GM19328 (cell line): ENCODE data around the gene PPP3CA.
"Not testable (repeated sequence)": the region's sequence is repeated elsewhere in the genome, so short reads cannot be mapped to it uniquely, and the experiment has no call there.

Source experiments
- ATAC-seq: cut with Tn5 transposase; IDR thresholded peaks from one replicate; pipeline ENCODE4 v1.9.1; 2021; ENCODE audit warnings: mild to moderate bottlenecking, moderate library complexity; ENCODE audit not compliant: unreplicated experiment

The PPP3CA gene

DNA sequence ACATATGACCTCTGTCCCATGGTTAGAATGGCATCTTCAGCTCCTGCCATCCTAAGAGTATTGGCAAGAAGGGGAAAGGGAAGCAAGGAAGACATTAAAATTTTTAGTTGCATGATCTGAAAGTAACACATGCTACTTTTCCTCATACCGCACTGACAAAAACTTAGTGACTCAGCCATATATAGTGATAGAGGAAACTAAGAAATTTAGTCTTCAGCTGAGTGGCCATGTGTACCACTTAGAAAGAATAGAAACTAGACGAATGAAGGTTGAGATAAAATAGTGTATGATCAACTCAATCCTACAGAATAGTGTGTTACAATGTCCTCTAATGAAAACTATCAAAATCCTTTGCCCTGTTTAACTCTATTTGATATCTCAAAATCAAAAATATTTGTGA lies 164.1 kb downstream of the PPP3CA start:
- ATAC-seq: no peak

DNA sequence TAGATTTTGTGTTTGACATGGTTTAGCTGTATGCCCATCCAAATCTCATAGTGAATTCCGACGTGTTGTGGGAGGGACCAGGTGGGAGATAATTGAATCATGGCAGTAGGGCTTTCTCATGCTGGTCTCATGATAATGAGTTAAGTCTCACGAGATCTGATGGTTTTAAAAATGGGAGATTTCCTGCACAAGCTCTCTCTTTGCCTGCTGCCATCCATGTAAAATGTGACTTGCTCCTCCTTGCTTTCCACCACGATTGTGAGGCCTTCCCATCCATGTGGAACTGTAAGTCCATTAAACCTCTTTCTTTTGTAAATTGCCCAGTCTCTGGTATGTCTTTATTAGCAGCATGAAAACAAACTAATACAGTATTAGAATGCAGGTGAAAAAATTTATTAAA lies 164.6 kb downstream of the PPP3CA start:
- ATAC-seq: not testable (repeated sequence)

DNA sequence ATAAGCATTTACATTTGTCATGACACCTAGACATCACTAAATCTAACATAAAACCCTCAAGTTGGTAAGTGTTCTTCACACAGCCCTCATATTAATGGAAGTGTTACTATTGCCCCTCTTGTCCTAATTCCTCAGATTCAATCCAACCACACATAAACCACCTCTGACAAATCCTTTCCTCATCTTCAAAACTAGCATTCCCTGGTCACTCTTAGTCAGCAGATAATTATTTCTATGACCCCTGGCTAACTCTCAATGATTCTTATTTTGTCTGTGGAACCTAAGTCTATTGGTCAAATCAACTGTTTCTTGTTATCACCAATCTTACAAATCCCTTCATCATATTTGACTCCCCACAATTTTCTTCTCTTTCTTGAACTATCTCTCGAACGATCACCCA lies 168.6 kb downstream of the PPP3CA start:
- ATAC-seq: no peak

DNA sequence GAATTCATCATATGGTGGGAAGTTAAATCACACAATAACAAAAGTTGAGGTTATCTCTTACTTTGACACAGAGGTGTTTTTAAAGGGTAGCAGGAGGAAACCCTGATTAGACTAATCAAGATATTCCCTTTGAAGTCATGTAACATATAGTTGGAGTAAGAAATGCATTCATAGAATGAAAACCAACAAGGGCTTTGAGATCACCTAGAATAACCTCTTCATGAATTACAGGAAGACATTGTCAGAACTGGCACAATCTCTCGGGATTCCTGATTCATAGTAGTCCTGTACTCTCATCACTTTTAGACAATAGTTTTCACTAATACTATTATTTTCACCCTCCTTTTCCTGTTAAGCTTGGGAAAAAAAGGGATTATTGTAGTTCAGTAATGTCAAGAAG lies 170.2 kb downstream of the PPP3CA start:
- no peak for ATAC-seq

DNA sequence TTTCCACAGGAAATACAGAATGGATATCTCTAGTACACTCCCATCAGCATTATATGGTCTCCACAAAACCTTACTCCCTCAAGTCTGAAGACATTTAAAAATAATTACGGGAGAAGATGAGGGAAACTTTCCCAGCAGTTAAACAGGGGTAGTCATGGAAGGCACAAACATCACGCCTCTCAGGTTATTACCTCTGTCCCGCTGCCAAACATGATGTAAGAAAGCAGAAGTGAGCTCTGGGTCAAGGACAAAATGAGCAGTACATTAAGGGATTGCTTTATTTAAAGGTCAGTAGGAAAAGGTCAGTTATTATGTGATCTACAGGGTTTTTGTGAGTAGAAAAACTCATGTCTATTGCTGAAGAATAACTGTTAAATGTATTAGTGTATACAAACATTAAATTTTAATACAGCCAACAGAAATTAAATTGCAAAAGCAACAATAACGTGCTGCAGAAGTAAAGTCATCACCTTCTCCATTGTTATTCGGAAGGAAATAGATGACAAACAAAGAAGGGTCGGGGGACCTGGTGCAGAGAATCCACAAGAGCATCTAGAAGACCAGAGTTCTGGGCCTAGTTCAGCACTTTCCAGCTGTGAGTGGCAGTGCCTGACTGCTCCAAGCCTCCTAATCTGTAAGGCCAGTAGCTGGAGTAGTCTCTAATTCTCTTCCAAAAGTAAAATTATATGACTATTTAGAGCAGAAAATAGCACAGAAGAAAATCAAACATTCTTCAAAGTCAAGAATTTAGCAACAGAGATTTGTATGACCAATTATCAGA lies 171.2 kb downstream of the PPP3CA start:
- ATAC-seq: no peak

DNA sequence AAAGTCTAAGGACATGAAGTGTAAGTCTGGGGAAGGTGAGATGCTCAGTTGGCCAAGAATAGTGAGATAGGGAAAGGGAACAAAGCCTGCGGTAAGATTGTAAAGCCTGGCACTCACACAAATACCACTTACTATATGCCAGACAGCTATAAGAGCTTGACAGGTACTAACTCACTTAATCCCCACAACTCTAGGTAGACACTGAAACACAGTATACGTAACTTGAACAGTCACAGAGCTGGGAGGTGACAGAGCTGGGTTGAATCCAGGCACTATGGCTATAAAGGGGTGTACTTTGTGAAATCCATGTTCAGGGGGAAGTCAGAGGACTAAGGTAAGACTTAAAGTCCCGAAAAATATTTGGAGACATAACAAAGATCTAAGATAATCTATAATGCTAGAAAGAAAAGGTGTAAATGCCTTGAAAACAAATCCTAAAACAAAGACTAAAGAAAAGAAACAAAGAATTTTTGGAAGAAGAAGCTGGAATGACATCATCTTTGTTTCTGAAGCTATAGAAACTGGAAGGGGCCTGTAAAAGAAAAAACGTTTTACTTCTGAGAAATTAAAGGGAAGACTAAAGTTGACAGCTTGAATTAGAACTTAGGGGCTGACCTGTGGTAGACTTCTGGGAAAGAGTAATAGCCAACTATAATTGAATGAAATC lies 172.5 kb downstream of the PPP3CA start:
- no peak for ATAC-seq

DNA sequence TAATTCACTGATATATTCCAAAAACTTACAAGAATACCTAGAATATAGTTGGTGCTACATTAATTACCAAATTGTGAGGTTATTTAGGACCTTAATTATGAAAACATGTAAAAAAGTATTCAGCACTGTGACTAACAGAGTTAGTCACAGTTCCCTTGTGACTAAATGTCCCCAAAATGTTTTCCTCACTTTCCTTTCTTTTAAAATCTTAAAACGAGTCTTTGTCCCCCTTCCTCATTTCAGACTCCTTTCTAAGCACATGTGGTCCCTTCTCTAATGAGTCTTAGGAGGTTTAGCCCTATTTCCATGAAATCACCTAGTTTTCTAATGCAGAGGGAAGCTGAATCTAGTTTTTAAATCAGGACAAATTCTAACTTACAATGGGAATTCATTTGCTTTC lies 175.0 kb downstream of the PPP3CA start:
- ATAC-seq: no peak

DNA sequence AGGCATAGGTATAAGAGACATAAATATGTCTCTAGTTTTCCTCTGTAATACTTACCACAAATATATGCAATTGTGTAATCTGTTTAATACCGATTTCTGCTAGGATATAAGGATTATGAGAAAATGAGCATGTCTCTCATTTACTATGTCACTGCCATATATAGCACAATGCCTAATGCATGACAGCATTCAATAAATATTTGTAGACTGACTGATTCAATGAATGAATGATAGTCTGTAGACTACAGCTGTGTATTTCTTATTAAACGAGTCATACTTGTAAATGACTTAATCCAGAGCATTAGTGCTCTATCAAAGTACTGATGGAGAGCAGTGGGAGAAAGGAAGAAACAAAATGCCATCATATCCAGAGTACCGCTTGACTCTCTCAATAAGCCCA lies 175.6 kb downstream of the PPP3CA start:
- ATAC-seq: no peak

DNA sequence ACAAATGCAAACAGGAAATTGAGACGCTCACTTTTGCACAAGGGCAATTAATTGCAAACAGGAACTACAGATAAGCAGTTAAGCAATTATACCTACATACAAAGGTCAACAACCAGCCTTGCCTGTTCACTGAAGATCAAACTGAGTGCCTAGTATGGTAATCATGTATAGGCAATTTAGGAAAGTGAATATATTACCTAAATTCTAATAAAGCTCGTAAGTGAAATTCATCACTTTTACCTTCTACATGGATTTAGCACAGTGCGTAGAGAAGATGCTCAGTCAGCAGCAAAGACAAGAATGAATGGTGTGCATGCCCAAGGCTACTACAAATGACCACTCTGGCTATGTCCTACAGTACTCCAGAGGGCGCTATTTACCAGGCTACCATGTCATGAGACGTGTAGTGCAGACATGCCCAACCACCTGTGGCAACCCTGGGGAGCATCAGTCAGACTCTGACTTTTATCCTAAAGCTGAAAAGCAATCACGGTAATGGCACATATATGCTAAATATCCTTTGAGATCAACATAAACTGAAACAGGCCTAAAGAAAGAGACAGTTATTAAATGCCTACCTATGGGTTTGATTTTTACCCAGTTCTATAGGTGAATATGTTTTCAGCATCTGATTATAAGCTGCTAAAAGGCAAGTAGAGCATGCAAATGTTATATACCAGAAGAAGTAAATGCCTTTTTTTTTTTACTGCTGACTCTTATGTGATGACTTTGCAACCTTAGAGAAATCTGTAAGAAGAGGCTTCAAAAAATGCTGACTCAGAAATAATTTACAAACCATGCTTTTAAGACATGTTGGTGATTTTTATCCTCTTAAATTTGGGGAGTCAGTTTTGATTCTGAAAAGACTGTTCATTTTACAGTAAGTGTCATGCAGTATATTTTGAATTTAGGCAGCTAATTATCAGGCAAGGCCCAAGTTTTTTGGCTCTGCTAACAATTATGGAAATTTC lies 178.0 kb downstream of the PPP3CA start:
- ATAC-seq: peak; percentile 98

DNA sequence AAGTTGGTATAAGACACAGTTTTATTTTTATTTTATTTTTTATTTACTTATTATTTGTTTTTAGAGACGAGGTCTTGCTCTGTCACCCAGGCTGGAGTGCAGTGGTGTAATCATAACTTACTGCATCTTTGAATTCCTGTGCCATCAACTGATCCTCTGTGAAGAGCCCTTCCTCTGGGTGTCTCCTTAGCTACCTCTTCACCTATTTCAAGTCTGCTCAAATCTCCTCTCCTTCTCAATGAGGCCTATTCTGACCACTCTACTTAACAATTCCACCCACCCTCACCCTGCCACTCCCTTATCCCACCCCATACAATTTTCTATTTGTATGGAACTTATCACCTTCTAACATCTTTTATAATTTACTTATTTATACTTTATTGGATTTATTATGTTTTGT lies 183.4 kb downstream of the PPP3CA start:
- no peak for ATAC-seq

DNA sequence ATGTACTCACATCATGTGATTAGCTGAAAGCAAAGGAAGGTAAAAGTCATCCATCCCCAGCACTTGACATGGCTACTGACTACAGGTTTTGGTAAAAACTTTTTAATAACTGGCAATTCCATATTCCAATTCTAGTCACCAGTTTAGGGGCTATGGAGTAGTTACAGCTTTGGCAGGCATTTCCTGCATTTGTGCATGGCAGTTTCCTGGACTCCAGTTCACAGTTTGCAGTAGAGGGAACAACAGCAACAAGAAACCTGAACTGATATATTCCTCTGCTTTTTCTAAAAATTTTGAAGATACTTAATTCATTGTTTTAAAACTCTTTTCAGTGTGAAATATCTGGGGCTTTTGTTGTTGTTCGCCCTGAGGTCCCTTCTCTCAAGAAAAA lies 184.3 kb downstream of the PPP3CA start:
- ATAC-seq: no peak

DNA sequence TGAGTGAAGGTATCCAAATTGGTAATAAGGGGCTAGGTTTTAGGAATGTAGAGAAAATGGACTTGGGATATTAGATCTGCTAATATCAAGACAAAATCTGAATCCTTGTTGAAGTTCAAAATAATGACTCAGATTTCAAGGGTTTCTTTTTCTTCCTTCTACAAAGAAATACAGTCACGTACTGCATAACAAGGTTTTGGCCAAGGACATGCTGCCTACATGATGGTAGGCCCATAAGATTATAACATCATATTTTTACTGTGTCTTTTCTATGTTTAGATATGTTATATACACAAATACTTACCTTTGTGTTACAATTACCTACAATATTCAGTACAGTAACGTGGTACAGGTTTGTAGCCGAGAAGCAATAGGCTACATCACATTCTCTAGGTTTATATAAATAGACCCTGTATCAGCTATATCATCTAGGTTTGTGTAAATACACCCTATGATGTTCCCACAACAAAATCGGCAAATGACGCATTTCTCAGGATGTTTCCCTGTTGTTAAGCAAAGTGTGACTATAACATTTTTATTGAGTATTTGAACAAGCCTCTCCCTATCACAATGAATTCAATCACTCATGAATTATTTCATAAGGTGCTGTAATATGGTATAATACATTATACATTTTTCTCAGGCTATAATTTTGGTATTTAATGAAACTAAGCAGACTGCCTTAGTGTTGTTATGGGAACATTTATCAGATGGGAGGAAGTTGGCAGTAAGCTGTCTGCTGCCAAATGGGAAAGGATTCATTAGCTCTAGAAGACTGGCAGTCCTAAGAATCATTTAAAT lies 186.3 kb downstream of the PPP3CA start:
- ATAC-seq: no peak

DNA sequence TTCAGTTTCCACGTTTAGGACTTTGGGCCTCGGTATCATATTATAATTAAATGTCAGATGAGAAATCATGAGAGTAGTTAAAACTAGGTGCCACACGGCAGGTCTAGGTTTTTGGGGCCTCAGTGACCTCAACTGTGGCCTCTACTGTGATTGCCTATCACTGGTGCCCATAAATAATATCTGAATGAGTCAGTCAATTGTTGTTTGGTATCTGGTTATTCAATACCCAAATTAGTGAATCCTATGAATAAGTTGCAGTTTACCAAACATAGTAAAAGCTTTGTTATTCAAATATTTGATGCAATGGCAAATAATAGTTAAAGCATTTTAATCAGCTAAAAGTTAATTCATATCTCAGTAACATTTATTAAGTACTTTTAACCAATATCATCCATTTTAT lies 188.8 kb downstream of the PPP3CA start:
- ATAC-seq: no peak

DNA sequence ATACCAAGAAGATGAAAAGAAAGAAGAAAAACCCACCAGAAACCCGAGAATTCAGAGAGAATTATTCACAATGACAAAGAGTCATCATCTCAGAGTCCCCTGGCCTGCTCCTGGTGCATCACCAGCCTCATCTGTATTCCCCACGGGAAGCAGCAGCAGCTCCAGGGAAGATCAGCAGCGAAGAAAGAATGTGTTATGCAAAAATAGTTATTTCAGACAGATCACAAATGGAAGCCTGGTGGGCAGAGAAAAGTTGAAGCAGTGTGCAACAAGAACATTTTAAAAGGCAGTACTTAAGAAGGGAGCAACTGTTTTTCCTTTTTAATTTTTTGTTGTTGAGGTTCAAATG lies 189.2 kb downstream of the PPP3CA start:
- no peak for ATAC-seq

DNA sequence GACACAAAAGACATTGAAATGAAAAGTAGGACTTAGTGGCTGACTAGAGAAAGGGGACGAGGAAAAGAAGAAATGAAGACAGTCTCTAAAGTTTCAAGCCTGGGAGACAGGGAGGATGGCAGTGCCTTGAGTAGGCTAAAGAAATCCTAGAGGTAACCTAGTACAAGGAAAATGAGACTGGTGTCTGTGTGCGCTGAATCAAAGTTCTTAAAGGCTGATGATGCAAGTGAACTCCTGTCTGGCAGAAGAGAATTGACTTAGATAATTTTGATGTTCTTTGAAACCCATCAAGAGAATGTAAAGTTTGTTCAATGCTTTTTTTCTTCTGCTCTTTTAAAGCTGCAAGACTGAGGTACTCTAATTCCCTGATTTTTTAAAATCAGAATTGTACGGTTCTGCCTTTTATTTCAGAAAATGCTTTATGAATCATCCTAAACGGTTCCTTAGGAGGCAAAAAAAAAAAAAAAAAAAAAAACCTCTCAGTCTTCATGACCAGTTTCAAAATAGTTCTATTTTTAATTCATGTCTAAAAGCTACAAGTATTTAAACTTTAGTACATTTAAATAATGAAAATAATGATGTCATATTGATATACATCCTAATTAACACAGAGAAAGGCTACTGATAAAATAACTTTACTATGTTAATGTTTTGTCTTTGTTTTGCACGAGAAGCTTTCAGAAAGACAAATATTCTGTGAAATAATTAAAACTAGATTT lies 189.8 kb downstream of the PPP3CA start:
- ATAC-seq: no peak

DNA sequence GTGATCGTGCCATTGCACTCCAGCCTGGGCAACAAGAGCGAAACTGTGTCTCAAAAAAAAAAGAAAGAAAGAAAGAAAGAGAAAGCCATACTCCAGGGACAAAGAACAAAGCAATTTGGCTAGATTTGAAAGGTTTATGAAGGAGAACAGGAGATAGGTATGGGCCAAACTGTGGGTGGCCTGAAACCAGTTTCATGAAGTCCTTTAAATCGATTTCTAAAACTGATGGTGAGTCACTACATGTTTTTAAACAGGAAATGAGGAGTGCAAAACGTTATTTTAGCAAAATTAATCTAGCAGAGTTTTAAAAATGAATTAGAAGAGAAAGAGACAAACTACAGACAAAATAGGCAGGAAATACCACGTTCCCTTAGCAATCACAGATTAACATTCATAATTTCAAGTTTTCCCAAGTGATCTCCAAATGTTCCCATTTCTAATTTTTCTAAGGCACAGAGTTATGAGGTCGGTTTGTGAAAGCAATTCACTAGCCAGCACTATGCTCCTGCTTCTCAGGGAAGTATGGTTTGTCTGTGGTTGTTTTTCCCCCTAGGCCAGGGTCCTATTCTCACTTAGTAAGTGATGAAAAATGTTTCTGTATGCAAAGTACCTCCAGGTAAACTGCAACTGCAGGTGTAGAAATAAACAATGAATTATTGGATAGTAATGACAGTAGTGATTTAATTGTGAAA lies 190.6 kb downstream of the PPP3CA start:
- ATAC-seq: no peak

DNA sequence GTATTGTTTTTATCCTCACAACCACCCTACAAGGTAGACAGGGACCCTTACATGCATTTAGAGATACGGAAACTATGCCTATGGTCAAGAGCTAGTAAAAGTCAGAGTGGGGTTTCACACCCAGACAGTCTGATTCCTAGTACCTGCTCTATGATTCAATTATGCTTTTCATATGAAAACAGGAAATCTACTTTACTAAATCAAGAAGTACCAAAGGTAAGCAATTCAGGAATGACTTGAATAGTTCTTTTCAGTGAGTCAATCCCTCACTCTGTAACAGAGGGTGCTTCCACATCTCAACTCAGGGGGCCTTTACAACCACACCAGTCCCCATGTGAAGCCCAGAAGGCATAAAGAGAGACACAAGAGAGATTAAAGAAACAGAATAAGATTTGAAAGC lies 191.4 kb downstream of the PPP3CA start:
- ATAC-seq: no peak

DNA sequence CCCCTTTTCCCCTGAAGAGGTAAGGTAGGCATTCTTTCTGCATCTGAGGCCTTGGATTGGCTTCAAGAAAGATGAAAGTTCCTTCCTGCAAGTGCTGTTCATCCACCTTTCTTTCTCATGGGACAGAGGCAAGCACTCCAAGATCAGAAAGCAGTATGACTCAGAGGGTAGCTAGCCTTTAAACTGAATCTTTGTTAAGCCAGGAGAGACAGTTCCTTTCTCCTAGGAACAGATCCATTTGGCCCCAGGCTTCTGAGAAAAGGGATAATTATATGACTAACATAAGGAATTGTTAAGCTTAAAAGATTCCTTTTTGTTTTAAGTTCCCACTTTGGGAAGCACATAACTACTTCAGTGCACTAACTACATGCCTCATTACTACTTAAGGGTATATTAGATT lies 192.0 kb downstream of the PPP3CA start:
- ATAC-seq: no peak

DNA sequence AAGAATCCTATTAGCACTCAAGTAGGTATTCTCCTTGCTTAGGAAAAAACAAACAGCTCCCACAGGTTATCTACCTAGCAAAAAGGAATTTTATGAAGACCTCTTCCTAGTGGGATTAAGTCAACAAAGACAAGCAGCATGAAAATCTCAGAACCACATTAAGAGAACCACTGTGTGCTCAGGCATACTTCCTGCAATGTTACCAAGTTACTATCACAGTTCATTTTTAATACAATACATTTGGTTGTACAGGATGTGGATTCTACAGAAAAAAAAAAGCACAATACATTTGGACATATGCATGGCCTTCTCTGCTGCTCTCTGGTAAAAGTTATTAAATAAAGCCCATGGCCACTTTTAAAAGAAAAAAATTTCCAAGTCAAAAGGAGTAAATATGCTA lies 193.7 kb downstream of the PPP3CA start:
- ATAC-seq: no peak

DNA sequence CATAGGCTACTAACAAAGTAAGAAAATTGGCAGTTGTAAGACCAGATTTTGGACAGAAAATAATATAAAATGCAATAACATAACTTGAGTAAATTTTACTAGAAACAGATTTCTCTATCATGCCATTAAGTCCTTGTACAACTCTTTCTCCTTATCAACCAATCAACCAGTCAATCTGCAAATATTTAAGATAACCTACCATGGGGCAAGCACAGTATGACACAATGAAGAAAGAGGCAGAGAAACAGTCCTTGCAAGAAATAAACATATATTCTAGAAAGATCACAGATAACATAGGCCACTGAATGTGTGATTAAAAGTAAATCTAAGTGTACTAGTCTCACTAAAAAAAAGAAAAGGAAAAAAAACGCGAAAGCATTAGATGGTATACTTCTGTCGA lies 194.8 kb downstream of the PPP3CA start:
- ATAC-seq: no peak
